Stimulated activated CD8-positive, alpha-beta memory T cell treated with anti-CD3 and anti-CD28 coated beads, Interleukin-12 subunit alpha, Interleukin-12 subunit beta, amount 100 ng/mL, for 4 hours (primary cell): ENCODE measurements around the gene BCAS3.
"Not testable (repeated sequence)": the region's sequence is repeated elsewhere in the genome, so short reads cannot be mapped to it uniquely, and the experiment has no call there.

Source experiments
- DNase-seq: peaks from one replicate; pipeline ENCODE4 v3.0.0-alpha.2; 2020; ENCODE audit warnings: low read depth

Gene BCAS3

GRCh38 chr17:61422116-61422799 lies 744.6 kb downstream of the BCAS3 start:
- no peak for DNase-seq

GRCh38 chr17:61422869-61423268 lies 745.2 kb downstream of the BCAS3 start:
- no peak for DNase-seq

- DNase-seq, result no peak
These were observed 746.5 kb downstream of the BCAS3 start for GRCh38 chr17:61423967-61424649.

- no peak for DNase-seq
These were observed 748.2 kb downstream of the BCAS3 start for GRCh38 chr17:61425682-61426481.

GRCh38 chr17:61426482-61427304 lies 749.0 kb downstream of the BCAS3 start:
- no peak for DNase-seq

GRCh38 chr17:61427567-61427966 lies 749.9 kb downstream of the BCAS3 start:
- no peak for DNase-seq

- no peak for DNase-seq
These were observed 751.6 kb downstream of the BCAS3 start for GRCh38 chr17:61429274-61429673.

- not testable (repeated sequence) for DNase-seq
These were observed 752.2 kb downstream of the BCAS3 start for GRCh38 chr17:61429831-61430230.

- DNase-seq, result no peak
These were observed 754.1 kb downstream of the BCAS3 start for GRCh38 chr17:61431594-61432311.

- DNase-seq, result no peak
These were observed 758.6 kb downstream of the BCAS3 start for GRCh38 chr17:61436273-61436672.

- no peak for DNase-seq
These were observed 759.5 kb downstream of the BCAS3 start for GRCh38 chr17:61436995-61437704.

GRCh38 chr17:61440697-61441096 lies 763.0 kb downstream of the BCAS3 start:
- DNase-seq, result no peak

- DNase-seq, result not testable (repeated sequence)
These were observed 763.9 kb downstream of the BCAS3 start for GRCh38 chr17:61441507-61441906.

GRCh38 chr17:61442136-61442775 lies 764.6 kb downstream of the BCAS3 start:
- no peak for DNase-seq
